Stimulated activated naive CD8-positive, alpha-beta T cell treated with anti-CD3 and anti-CD28 coated beads, Interleukin-15, amount 100 ng/mL, for 72 hours (primary cell): ENCODE results near the gene MCF2L2.

ENCODE experiments used
- ATAC-seq: fragments of 150-1000 bp; cut with Tn5 transposase; 2 replicates; pipeline ENCODE4 v1.10.0; 2021; ENCODE audit warnings: mild to moderate bottlenecking, moderate library complexity
- DNase-seq, 2 donors: peaks; one replicate each; pipeline ENCODE4 v3.0.0; 2021 to 2022
- H3K27ac Mint-ChIP-seq, 2 donors: one replicate each; pipeline ENCODE4 v1.8.0; 2022; ENCODE audit warnings: mild to moderate bottlenecking in 2 of 2, mixed read lengths in 2 of 2, moderate library complexity in 2 of 2
- H3K27me3 Mint-ChIP-seq: one replicate; pipeline ENCODE4 v1.8.0; 2022; ENCODE audit warnings: mixed read lengths
- H3K4me1 Mint-ChIP-seq: one replicate; pipeline ENCODE4 v1.8.0; 2022; ENCODE audit warnings: mild to moderate bottlenecking, mixed read lengths
- H3K4me3 Mint-ChIP-seq, 2 donors: one replicate each; pipeline ENCODE4 v1.8.0; 2022; ENCODE audit warnings: mild to moderate bottlenecking in 2 of 2, mixed read lengths in 2 of 2, moderate library complexity in 1 of 2
- H3K9me3 Mint-ChIP-seq, 2 donors: one replicate each; pipeline ENCODE4 v1.8.0; 2022; ENCODE audit warnings: mixed read lengths in 2 of 2

MCF2L2 gene

DNA sequence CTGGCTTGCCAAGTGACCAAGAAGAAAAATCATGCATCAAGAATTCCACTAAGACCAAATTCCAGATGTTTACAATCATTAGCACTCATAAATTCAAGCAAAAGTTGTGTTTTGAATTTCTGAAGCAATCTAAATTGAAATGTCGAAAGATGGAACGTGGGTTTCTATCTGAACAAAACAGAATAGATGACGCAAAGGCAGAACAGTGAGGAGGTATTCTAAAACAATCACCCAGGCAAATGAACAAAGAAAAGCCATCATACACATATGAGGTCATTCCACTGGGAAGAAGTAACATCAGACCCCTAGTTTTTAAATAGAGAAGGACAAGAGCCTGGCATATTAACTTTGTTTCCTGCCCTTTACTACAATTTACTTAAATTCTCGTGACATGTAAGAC is 58.0 kb downstream of the MCF2L2 start:
- H3K27ac Mint-ChIP-seq, result peak overlapping the region in 1 of 2 donors; percentile 29
- DNase-seq, result no peak
- no peak for ATAC-seq
- no peaks in the 10 kb centered on the region for H3K27me3 Mint-ChIP-seq
- no peaks in the 10 kb centered on the region for H3K9me3 Mint-ChIP-seq
- peaks cover 34% of the 10 kb centered on the region for H3K4me1 Mint-ChIP-seq
- H3K4me3 Mint-ChIP-seq, result no peak overlapping the region

DNA sequence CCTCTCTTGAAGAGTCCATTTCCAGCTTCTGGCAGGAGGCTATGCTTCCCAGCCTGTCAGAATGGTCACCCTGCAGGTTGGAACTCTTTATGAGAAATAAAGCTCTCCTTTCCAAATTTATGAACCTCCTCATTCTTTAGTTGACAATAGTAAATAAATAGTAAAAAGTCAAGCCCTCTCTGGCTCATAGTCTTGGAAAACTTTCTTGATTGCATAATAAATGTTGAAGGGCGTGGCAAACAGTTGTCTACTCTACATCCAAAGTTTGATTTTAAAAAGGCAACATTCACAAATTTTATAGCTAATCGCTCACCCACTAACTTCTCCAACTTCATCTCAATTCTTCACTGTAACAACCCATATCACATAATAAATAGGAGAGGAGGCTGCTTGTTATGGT is 58.8 kb downstream of the MCF2L2 start:
- ATAC-seq (no peak), DNase-seq (no peak)
- no peak overlapping the region for H3K4me3 Mint-ChIP-seq
- peaks cover 40% of the 10 kb centered on the region for H3K4me1 Mint-ChIP-seq
- no peaks in the 10 kb centered on the region for H3K9me3 Mint-ChIP-seq
- no peaks in the 10 kb centered on the region for H3K27me3 Mint-ChIP-seq
- no peak overlapping the region for H3K27ac Mint-ChIP-seq

DNA sequence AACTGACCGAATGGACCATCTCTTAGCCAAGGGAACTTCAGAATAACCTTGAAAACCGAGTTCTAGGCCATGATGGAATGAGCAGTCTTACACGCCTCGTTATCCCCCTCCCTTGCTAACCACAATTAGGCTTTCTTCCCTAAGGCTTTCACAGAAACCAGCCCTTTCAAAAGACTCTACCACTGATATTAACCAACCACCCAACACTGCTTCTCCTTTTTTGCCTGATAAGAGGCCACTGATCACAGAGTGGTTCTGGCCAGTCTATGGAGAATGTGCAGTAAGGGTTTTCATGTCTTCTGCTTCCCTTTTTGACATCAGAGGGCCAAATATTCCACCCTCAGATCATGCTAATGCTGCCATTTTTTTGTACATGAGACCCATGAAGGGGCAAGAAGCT is 59.3 kb downstream of the MCF2L2 start:
- DNase-seq, result no peak
- H3K27me3 Mint-ChIP-seq, result no peaks in the 10 kb centered on the region
- ATAC-seq, result no peak
- peaks cover 40% of the 10 kb centered on the region for H3K4me1 Mint-ChIP-seq
- no peak overlapping the region for H3K27ac Mint-ChIP-seq
- no peak overlapping the region for H3K4me3 Mint-ChIP-seq
- H3K9me3 Mint-ChIP-seq, result no peaks in the 10 kb centered on the region

DNA sequence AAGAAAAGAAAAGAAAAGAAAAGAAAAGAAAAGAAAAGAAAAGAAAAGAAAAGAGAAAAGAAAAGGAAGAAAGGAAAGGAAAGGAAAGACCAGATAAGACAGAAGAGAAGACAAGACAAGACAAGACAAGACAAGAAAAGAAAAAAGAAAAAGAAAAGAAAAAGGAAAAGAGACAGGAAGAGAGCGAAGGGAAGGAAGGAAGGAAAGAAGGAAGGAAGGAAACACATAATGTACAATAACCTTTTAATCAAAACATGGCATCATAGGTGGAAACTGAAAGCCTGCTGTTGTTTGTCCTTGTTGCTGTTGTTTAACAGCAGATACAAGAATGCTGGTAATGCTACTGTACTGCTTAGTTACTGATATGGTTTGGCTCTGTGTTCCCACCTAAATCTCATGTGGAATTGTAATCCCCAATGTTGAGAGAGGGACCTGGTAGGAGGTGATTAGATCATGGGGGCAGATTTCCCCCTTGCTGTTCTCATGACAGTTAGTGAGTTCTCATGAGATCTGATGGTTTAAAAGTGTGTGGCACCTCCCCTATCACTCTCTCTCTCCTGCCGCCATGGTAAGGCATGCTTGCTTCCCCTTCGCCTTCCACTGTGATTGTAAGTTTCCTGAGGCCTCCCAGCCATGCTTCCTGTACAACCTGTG is 67.3 kb downstream of the MCF2L2 start:
- no peak for DNase-seq
- no peak overlapping the region for H3K4me3 Mint-ChIP-seq
- ATAC-seq, result no peak
- no peaks in the 10 kb centered on the region for H3K9me3 Mint-ChIP-seq
- peaks cover 23% of the 10 kb centered on the region for H3K4me1 Mint-ChIP-seq
- no peaks in the 10 kb centered on the region for H3K27me3 Mint-ChIP-seq
- peak overlapping the region in 1 of 2 donors; percentile 1 for H3K27ac Mint-ChIP-seq

DNA sequence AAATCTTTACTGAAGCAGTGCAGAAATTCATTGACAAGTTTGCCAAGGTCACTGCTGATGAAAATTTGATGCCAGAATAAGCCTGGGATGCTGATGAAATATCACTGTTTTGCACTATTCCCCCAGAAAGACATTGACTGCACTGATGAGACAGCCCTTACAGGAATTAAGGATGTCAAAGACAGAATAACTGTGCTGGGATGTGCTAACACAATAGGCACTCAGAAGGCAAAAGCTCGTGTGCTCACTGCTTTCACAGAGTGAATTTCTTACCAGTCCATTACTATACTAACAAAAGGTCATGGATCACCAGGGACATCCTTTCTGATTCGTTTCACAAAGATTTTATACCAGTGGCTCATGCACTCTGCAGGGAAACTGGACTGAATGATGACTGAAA is 69.4 kb downstream of the MCF2L2 start:
- Mint-ChIP-seq H3K9me3 (no peaks in the 10 kb centered on the region), H3K4me1 (peaks cover 10% of the 10 kb centered on the region), H3K27ac (no peak overlapping the region), H3K4me3 (no peak overlapping the region), H3K27me3 (no peaks in the 10 kb centered on the region)
- ATAC-seq (no peak), DNase-seq (no peak)

DNA sequence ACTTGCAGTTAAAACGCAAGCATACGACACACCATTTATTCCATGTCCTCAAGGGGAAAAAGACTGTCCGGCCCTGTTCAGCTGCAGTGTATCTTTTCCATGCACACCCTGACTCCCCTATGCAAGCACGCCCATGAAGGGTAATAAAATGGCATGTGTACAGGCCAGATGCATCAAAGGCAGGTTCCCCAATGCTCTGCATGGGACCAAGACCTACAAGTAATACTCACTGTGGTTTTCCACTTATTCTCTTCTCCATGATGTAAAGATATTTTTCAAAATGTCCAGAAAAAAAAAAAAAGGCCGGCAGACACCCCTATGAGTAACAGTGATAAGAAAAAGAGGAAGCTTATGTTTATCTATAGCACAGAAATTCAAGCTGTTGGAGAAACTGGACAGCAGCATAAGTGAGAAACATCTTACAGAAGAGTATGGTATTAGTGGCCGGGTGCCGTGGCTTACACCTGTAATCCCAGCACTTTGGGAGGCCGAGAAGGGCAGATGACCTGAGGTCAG is 70.8 kb downstream of the MCF2L2 start:
- Mint-ChIP-seq H3K4me3 (no peak overlapping the region), H3K27ac (no peak overlapping the region), H3K9me3 (no peaks in the 10 kb centered on the region), H3K27me3 (no peaks in the 10 kb centered on the region), H3K4me1 (peaks cover 10% of the 10 kb centered on the region)
- no peak for DNase-seq
- no peak for ATAC-seq

DNA sequence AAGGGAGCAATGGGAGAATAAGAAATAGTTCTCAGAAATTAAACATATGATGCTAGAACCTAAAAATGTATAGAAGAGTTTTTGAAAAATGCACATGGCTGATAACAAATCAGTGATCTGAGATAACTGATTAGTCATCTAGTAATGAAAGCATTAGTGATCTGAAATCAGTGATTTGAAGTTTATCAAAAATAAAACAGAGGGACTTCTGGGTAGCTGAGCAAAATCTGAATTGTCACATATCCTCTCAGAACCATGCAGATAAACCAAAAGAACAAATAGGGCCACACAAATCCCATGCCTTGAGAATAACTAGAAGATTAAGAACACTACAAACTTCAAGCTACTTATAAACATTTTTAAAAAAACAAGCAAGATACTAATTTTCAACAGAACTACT is 71.5 kb downstream of the MCF2L2 start:
- ATAC-seq (no peak), DNase-seq (no peak)
- Mint-ChIP-seq H3K27ac (peak overlapping the region in 1 of 2 donors; percentile 27), H3K27me3 (no peaks in the 10 kb centered on the region), H3K4me3 (no peak overlapping the region), H3K4me1 (peaks cover 10% of the 10 kb centered on the region), H3K9me3 (no peaks in the 10 kb centered on the region)

DNA sequence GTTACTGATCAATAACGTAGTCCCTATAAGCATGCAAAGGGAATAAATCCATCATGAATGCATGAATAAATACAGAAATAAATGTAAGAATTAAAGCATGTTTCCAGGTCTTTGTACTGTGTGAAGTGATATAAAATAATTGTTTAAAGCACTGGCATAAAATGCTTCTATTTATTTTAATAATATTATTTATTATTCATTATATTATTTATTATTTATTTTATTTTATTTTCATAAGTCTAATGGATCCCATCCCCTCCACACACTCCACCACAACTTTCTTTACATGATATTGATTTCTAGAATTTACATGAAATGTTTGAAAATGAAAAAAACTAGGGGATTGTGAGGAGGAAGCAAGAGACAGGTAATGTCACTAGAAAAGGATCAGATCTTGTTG is 73.5 kb downstream of the MCF2L2 start:
- Mint-ChIP-seq H3K4me1 (peaks cover 19% of the 10 kb centered on the region), H3K4me3 (no peak overlapping the region), H3K27me3 (no peaks in the 10 kb centered on the region), H3K27ac (no peak overlapping the region), H3K9me3 (no peaks in the 10 kb centered on the region)
- ATAC-seq (no peak), DNase-seq (no peak)

DNA sequence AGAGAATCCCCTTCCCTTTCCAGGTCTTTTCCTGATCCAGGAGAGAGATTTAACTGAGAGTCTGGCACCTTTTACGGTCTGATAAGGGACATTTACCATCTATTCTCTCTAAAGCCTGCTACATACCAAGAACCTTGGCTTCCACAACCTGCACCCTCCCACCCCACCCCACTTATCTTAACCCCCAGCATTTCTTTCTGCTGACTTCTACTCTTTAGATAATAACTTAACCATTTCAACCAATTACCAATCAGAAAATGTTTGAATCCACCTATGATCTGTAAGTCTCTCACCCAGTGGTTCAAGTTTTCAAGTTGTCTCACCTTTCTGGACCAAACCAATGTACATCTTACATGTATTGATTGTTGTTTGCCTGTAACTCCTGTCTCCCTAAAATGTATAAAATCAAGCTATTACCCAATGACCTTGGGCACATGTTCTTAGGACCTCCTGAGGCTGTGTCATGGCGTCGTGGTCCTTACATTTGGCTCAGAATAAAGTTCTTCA is 74.0 kb downstream of the MCF2L2 start:
- Mint-ChIP-seq H3K9me3 (no peaks in the 10 kb centered on the region), H3K27ac (no peak overlapping the region), H3K4me3 (no peak overlapping the region), H3K4me1 (peaks cover 24% of the 10 kb centered on the region), H3K27me3 (no peaks in the 10 kb centered on the region)
- DNase-seq, result no peak
- no peak for ATAC-seq

DNA sequence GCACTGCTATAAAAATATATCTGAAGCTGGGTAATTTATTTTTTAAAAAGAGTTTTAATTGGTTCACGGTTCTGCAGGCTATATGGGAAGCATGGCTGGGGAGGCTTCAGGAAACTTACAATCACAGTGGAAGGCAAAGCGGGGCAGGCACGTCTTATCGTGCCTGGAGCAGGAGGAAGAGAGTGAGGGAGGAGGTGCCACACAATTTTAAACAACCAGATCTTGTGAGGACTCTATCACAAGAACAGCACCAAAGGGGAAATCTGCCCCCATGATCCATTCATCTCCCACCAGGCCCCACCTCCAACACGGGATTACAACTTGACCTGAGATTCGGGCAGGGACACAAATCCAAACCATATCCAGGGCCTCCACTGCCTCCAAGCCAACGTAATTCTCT is 75.0 kb downstream of the MCF2L2 start:
- Mint-ChIP-seq H3K4me1 (peaks cover 31% of the 10 kb centered on the region), H3K4me3 (no peak overlapping the region), H3K27ac (no peak overlapping the region), H3K9me3 (no peaks in the 10 kb centered on the region), H3K27me3 (no peaks in the 10 kb centered on the region)
- ATAC-seq (no peak), DNase-seq (no peak)

DNA sequence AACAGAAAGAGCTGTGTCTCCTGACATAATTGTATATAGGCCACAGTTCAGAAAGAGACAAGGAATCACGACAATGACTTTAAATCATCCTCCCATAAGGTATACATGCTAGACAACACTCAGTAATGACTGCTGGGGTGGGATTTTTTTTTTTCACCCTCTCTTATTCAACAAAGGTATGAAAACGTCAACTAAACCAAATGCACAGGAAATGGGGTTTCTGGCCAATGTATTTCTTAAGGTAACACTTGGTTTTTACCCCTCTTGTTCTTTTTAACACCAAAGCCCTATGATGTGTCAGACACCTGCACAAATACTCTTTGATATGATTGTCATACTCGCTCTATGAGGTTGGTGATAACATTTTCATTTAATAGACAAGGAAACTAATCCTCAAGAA is 78.3 kb downstream of the MCF2L2 start:
- peak overlapping the region; percentile 4 to 38 for H3K4me3 Mint-ChIP-seq
- ATAC-seq, result peak; percentile 96

DNA sequence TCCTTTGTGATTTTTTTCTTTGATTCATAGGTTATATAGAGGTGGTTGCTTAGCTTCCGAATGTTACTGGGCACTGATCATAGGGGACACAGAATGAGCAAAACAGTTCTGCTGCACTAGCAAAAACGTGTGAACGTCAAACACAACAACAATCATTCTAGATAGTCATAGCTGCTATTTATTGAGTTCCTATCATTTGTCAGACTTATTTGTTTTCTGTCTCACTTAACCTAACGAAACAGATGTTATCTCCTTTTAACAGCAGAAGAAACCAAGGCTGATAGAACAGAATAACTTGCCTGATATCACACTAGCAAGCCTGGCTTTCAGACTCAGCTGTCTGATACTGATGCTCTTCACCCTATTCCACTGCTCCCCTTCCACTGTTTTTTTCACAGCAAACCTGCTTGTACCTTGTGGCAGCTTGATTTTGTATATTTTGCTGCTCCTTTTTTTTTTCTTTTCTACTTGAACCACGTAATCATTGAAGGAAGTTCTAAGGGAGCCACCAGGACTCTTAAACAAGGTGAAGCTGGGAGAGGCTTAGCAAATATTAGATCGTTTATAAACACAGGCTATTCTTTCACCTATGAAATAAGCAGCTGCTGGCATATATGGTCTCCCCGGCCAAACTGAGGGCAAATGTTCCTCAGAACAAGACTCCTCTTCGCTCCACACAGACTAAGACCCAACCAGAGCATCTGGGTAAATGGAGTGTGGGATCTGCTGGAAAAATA is 78.8 kb downstream of the MCF2L2 start:
- H3K27ac Mint-ChIP-seq, result peak overlapping the region in 1 of 2 donors; percentile 50
- H3K9me3 Mint-ChIP-seq, result peaks cover 5 to 31% of the 10 kb centered on the region in 2 donors
- ATAC-seq (peak; percentile 60), DNase-seq (no peak)
- H3K4me1 Mint-ChIP-seq, result peaks cover 21% of the 10 kb centered on the region
- H3K4me3 Mint-ChIP-seq, result peak overlapping the region; percentile 4 to 38
- H3K27me3 Mint-ChIP-seq, result no peaks in the 10 kb centered on the region

More for the DNA sequence above, 78.3 kb downstream of the MCF2L2 start:
- no peak overlapping the region for H3K27ac Mint-ChIP-seq
- peaks cover 2 to 25% of the 10 kb centered on the region in 2 donors for H3K9me3 Mint-ChIP-seq
- H3K27me3 Mint-ChIP-seq, result no peaks in the 10 kb centered on the region
- peaks cover 21% of the 10 kb centered on the region for H3K4me1 Mint-ChIP-seq
- DNase-seq, result no peak

DNA sequence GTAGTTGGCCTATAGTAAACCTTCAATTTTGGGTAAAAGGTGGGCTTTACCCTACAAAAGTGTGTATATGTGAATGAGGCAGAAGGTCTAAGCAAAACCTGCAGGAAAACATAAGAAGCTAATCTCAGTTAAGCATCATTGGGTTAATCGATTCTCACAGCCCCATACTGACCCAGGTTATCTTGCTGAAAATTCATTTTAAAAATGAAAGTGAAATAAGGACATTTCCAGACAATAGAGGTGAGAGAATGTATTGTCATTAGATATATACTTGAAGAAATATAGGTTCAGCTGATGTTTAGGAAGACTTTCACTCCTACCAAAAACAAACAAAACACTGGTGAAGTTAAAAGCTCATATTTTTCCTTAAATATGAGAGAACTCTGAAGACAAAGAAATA is 85.6 kb downstream of the MCF2L2 start:
- Mint-ChIP-seq H3K27me3 (no peaks in the 10 kb centered on the region), H3K4me3 (no peak overlapping the region), H3K4me1 (peaks cover 10% of the 10 kb centered on the region), H3K9me3 (peaks cover 5 to 32% of the 10 kb centered on the region in 2 donors), H3K27ac (no peak overlapping the region)
- ATAC-seq (no peak), DNase-seq (no peak)

DNA sequence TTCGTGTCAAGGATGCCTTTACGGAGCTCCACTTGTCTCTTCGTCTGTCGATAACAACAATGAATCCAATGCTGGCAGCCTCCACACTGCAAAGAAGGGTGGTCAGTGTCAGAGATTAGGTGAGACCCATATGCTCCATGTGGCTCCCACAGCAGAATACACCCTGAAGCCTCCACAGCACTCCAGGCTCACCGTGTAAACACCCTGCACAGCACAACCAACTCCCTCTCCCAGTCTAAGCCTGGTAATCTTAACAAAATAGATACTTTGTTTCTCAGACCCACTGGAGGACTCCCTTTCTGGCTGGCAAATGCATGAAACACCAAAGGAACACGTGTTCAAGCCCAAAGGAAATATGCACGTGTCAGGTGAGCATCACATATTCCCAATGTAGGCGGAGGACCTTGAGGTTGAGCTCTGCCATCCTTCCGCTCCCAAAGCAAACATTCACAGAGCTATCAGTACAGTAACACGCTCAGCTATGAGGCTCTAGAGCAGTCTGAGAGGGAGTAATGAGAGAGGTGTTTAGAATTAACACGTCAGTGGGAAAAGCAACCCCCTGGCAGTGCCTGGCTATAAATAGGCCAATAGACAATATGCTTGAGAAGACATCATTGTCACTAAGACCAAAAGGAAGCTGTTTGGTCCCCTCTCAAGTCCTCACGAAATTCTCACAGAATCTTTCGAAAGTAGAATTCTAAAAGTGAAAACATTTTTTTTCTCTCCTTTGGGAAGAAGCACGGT is 86.7 kb downstream of the MCF2L2 start:
- Mint-ChIP-seq H3K27me3 (no peaks in the 10 kb centered on the region), H3K4me1 (peaks cover 10% of the 10 kb centered on the region), H3K4me3 (no peak overlapping the region), H3K27ac (no peak overlapping the region), H3K9me3 (peaks cover 5 to 21% of the 10 kb centered on the region in 2 donors)
- DNase-seq (no peak), ATAC-seq (no peak)

DNA sequence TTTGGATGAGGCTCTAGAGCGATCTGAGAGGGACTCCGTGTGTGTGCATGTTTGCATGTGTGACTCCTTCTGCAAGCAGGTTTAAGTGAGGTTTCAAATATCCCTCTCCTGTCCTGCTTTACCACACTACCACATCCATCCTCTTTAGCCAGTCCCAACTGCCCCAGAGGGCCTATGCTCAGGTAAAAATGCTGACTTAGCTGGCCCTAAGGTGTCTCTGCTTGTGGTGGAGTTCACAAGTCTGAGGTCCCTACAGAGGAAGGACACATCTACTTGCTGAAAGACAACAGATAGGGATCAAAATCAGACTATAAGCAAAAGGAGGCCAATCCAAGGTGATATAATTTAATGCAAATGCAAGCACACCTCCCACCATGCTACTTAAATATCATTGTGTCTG is 88.2 kb downstream of the MCF2L2 start:
- Mint-ChIP-seq H3K27ac (no peak overlapping the region), H3K4me3 (no peak overlapping the region), H3K9me3 (peaks cover 4 to 10% of the 10 kb centered on the region in 2 donors)

More for the DNA sequence above, 88.2 kb downstream of the MCF2L2 start:
- no peak for DNase-seq
- ATAC-seq, result no peak
- Mint-ChIP-seq H3K27me3 (no peaks in the 10 kb centered on the region), H3K4me1 (peaks cover 10% of the 10 kb centered on the region)
